HG03175 (cell line): ENCODE measurements around the gene CFAP221.

Source experiments
- ATAC-seq: cut with Tn5 transposase; IDR thresholded peaks from one replicate; pipeline ENCODE4 v1.9.1; 2021; ENCODE audit warnings: mild to moderate bottlenecking, moderate library complexity; ENCODE audit not compliant: unreplicated experiment

The CFAP221 gene

DNA sequence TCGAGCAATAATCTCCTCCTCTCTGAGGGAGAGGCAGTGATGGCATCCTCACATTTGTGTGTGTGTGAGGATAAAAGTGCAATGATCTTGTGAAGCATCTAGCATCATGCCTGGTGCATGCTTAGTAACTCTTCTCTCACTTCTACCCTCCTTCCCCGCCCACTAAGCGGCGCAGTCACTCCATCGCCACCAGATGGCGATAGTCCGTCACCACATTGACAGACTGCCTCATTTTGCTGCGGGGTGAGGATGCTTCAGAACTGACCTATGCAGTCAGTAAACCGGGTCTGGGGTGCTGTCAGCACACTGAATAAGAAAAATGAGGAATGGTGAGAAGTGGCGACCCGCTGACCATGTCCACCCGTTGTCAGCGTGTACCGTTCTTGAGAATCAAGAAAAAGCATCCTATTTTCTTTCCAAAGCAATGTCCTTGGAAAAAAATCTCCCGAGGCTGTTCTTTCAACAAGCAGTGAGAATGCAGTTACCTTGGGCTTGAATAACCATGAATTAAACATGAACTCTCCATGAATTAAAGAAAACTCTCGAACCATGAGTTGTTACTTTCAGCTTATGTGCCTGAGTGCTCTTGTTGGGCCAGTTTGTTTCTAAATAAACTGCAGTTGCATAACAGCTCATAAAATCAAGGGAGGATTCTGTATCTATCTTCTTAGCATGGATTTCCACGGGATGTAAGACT, 97.5 kb downstream of the CFAP221 start:
- peak; percentile 97 for ATAC-seq

DNA sequence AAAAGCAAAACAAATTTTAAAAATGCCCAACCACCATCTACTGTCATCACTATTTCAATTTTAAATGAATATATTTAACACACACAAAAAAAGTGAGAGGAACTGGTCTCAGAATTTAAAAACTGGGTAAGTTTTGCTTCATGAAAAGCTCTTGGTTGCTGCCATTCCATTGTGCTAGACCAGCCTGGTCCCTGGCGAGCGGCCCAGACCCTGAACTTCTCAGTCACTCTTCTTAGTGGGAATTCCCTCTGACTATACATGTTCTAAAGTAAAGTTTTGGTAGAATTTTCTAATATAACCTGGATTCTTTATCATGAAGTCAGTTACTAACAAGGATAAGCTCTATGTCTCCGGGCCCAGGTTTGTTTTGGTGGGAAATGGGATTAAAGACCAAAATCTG, 99.9 kb downstream of the CFAP221 start:
- no peak for ATAC-seq

DNA sequence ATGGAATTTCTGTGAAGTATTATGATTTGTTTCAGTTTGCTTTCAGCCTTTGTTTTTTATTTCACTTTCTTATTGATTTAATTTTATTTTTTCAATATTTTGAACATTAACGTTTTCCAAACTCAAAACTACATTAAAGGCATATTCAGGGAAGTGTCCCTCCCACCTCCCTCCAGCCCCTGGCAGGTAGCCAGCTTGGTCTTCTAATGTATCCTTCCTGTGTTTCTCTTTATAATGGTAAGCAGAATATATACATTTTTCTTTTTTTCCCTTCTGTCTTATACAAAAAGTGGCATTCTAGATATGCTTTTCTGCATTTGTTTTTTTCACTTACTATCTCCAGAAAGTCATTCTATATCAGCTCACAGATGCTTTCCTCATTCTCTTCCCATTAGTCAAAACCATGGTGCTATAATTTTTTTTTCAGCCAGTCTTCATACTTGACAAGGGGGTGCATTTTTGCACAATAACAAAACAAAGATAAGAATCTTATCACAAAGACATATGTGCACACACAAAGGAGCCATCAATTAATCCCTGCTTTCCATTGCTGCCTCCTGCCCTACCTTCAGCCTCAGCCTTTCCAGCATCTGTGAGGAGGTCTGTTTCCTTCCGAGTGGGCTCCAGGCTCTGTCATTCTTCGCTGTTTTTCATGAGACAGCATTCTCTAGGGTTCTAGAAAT, 101.1 kb downstream of the CFAP221 start:
- no peak for ATAC-seq

DNA sequence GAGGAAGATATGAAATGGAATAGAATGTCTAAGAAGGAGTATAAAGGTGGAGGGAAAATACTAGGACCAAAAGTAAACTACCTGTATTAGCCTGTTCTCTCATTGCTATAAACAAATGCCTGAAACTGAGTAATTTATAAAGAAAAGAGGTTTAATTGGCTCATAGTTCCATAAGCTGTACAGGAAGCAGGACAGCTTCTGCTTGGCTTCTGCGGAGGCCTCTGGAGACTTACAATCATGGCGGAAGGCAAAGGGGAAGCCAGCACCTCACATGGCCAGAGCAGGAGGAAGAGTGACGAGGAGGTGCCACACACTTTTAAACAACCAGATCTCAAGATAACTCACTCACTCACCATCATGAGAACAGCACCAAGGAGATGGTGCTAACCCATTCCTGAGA, 101.9 kb downstream of the CFAP221 start:
- ATAC-seq: no peak

DNA sequence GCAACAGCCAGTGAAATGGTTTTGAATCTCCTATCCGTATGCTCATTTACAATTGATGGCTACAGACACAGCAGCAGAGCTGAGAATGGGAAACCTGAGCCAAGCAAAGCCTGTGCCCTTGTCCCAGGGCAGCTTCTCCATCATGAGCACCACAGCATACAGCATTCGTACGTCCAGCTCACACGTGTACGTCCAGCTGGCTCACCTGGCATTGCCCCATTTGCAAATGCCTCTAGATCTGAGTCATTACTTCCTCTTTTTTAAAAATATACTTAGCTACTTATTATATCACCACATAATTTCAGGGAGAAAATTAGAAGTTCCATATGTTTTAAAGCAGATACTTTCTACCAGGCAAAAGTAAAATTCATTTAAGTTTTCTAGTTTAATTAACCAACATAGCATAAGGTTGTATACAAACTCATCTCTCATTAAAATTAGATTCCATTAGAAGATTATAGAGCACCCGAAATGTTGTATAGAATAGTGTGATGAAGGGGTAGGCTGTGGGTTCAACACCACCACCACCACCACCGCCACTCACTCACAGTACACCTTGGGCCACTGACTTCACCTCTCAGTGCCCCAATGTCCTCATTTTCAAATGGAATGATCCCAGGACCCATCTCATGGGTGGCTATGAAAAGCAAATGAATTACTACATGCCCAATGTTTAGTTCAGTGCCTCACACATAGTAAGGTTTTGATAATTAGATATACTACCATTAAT, 103.4 kb downstream of the CFAP221 start:
- ATAC-seq: peak; percentile 95

DNA sequence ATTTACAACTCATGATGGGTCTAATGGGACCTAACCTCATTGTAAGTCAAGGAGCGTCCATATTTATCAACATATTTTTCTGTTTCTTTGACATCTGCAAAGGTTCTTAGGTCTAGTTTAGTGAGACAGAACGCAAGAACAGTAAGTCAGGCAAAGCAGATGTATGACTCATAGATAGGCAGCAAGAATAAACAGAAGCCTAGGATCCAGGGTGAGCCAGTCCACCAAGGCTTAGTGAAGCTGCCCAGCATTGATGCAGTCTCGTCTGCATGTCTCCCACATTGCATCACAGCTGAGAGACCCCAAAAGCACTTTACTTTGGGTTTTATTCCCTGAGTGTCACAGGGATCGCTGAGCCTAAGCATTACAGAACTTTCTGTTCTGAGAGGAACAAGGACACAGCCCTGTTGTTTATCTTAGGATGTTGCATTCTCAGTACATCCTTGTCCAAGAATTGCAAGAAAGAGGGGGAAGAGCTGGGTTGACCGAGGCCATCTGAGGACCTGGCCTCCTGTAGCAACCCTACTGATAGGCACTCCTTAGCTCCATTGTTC, 105.2 kb downstream of the CFAP221 start:
- ATAC-seq: no peak

DNA sequence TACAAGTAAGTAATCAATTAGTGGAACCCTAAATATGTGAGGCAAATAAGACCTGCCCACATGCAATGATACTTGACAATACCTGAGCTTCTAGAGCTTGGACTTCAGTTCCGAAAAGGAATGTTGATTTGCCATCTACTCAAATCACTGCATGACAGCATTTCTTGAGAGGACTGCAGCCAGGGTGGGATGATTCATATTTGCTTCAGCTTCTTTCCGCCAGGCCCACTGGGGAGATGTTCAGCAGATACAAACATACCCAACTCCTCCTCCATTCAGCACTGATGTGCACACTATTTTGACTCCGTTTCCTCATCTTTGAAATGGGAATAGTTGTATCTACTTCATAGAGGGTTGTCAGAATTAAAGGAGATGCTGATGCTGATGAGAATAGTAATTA, 106.0 kb downstream of the CFAP221 start:
- no peak for ATAC-seq

DNA sequence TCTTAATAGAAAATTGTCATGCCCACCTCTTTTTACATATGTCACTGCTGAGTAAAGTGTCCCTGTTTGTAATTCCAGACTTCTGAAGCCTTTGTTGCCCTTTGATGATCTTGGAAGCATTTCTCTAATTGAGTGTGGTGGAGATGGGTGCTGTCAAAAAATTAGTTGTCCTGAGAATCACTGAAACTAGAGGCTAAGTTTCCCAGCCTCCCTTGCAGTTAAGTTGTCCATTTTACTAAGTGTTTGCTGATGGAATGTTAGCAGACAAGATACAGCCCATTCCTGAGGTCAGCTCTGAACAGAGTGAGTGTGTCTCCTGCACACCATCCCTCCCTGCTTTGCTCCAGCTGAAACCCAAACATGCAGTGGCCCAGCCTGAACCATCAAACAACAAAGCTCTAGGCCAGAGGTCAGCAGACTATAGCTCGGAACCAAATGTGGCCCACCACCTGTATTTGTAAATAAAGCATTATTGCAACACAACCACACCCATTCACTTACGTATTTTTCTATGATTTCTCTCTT, 106.7 kb downstream of the CFAP221 start:
- ATAC-seq: no peak

DNA sequence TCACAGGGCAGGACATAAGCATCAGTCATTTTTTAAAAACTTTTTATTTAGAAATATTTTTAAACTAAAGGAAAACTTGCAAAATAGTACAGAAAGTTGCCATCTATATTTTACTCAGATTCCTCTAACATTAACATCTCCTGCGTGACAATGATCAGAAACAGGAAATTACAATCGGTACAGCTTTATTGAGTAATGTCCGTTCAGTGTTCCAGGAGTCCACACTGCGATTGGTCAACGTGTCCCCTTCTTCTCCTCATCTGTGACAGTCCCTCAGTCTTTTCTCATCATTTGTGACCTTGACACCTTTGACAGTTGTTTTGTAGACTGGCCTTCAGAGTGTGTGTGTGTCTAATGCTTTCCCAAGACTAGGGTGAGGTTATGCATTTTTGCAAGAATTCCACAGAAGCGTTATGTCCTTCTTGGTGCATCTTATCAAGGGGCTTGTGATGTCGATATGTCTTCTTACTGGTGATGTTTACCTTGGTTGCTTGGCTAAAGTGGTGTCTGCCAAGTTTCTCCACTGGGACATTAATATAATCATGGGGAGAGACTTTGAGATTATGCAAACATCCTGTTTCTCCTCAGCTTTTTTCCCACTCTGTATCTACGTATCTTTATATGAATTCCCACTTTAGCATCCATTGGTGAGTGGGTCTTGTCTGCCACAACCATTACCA, 113.4 kb downstream of the CFAP221 start:
- no peak for ATAC-seq

DNA sequence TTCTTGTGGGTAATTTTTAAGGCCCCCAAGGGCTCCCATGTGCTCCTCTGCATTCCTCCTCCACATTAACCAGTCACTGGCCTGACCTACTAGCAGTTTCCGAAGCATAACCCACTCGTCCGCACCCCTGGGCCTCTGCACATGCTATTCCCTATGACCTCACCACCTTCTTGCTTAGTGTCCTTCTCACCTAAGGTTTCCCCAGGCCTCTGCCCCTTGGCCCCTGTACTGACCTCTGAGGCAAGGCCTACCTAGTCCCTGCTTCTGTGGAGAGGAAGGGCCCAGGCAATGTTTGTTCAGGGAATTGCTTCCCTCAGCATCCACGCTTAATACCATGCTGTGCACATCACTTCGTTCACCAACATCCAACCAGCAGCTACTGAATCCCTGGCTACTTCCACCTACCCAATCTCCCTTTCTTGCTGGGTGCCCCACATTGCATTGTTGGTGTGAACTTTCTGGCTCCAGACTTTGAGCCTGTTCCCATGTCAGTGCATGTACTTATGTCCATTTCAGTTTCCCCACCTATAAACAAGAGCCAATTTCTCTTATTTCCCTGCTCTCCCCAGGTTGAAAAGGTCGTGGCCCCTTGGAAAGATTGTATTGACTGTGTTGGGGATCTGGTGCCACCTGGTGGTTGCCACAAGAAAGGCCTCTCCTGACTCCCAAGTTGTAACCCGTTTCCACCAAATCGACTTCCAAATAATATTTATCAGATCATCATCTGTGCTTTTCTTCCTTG, 115.5 kb downstream of the CFAP221 start:
- ATAC-seq: no peak

DNA sequence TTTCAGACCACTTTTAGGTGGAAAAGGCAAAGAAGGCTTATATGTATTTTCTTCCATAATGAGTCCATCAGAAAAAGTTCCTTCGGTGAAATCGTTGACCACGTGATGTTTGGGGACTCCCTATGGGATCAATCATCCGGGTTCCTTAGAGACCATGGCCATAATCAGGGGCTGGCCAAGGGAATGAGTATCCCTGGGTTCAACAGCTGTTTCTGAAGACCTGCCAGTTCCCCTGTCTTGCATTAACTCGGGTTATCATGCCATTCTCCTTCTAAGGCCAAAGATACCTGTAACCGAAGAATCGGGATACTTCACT, 116.1 kb downstream of the CFAP221 start:
- ATAC-seq: no peak

DNA sequence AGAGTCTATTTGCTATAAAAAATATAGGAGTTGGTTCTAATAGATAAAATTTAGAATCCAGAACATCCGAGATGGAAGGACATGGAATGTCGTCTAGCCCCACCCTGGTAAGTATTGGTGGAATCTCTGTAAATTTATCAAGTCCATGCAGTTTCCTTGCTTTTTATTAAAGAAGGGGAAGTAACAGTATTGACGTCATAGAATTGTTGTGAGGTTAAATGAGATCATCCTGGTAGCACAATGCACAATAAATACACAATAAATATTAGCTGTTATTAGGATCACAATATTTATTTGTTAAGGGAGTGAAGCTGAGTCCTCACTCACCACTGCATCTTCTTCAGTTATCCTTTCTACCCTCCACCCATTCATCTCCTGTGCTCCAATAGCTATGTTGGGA, 118.0 kb downstream of the CFAP221 start:
- ATAC-seq: no peak

DNA sequence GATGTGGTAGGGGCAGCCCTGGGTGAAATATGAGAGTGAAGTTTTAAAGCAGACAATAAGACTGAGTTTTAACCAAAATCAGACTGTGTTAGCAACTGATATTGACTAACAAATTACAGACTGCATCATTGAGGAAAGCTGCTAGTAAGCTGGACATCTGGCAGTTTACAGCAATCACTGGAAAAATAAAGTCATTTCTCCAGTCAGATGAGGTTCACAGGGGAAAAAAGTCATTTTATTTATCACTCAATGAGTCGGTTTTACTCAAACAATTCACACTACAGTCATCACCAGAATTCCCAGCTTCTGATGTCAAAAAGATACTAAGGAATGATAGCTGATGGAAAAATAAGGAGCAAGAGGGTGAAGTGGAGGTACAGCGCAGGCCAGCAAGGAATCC, 124.3 kb downstream of the CFAP221 start:
- ATAC-seq: no peak

DNA sequence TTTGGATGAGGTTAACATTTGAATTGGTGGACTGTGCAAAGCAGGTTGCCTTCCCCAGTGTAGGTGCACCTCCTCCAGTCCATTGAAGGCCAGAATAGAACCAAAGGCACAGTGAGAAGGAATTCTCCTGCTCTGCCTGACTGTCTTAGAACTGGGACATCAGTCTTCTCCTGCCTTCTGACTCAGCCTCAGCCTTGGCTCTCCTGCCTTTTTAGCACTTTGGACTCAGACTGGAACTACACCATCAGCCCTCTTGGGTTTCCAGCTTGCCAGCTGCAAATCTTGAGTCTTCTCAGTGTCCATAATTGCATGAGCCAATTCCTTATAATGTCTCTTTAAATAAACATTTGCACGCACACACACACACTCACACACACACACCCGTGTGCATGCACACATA, 126.8 kb downstream of the CFAP221 start:
- no peak for ATAC-seq

DNA sequence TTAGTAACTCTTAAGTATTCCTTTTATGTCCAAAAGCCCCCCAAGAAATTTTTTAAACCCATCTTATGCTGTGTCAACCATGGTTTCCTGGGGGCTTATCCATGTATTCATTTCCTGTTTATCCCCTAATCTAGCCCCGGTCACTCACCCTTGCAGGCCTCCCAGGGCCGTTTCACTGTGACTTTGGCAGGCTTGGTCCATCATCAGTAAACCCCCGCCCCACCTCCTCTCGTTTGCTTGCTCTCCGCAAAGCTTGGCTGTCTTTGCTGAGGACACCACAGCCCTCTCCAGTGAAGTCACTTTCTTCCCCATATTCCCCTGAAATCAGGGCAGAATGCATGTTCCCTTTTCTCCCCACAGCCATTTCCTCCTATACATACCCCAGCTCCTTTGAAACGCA, 127.5 kb downstream of the CFAP221 start:
- ATAC-seq: no peak

DNA sequence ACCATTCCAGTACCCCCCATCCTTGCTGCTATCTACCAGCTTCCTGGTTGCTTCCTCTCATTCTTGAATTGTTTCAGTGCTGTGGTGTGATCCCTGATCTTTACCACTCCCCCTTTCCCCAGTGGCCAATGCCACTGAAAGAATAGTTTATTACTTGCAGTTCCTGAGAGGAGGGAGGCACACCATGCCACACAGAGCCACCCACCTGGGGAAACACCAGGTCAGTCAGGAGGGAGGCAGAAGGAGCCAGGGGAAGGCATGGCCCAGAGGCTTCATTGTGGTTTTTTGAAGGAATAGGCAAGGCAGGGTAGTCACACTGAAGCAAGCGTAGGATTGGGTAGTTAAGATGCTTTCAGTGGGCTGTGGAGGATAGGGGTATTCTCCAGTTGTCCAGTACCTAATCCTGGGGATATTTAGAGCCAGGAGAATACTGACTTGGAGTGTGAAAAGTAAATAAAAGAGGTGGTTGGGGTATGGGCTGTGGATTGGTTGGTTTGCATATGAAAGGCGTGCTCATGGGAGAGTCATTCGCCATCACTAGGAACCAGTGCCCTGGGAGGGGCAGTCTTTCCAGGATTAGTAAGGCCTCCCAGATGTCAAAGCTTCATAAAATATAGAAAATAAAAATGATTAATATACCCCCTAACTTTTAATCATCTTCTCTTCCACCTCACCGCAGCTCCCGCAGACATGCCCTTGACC, 128.1 kb downstream of the CFAP221 start:
- ATAC-seq: no peak

DNA sequence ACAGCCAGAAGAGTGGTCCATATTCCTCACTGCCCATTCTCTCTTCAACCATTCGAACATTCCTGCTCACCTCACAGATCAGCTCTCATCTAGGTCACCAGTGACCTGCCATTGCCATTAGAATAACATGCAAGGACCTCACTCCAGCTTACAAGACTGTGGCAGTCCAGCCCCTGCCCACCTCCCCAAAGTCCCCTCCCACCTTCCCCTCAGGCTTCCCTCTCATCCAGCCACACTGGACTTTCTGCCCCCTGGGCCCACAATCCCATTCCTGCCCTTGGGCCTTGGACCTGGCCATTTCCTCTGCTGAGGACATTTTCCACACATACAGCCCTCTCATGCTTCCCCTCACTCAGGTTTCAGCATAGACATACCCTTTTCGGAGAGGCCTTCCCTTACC, 129.5 kb downstream of the CFAP221 start:
- no peak for ATAC-seq

DNA sequence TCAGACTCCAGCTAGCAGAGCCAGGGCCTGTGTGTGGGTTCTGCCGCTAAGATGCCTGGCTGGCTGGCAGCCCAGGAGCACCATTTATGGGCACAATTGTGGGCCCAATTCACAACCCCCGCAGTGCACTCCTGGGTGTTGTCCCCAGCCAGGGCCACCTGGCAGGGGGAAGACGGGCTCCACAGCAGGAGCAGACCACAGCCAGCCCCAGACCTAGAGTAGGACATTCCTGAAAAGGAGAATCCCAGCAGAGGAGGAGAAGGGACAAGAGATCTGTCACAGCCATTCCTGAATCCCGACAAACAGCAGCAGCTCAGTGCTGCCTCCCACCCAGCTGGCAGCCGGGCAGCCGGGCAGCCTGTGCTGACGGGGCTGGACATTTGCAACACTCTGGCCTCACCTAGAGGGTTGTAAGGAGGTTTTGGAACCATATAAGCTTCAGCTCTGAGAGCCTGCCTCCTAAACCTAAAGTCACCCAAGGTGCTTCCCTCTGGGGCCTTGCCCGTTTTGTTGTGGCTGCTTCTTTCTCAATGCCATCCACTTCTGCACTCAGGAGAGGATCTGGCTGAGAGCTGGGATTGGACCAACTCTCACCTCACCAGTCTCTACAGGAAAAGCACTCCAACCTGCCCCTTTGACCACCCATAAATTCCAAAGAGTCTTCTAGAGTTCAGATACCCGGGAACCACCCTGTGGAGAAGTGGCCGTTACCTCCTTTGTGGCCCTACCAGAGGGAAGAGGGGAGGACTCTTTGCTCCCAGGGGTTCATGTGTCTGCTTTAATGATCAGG, 130.7 kb downstream of the CFAP221 start:
- no peak for ATAC-seq

DNA sequence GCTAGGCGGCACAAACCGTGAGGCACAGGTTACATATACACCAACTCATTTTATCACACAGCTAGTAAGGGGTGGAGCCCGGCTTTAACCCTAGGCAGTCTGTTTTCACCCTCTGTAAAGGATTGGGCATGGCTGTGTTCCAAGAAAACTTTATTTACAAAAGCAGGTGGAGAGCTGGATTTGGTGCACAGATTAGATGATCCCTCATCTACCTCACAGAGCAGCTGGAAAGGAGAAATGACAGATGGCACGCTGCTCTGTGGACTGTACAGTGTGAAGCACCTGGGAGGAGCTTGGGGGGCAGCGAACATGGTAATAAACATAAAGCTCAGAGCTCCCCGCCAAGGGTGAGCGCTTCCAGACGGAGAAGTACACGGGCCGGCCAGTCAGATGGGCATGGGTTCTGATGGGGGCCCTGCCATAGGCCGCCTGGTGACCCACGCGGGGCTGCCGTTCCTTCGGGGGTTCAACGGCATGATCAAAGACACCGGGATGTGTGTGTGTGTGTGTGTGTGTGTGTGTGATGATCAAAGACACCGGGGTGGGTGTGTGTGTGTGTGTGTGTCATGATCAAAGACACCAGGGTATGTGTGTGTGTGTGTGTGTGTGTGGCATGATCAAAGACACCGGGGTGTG, 133.9 kb downstream of the CFAP221 start:
- no peak for ATAC-seq
